HG02981 (cell line): ENCODE data around the gene ACTN2.
"Not testable (repeated sequence)": the region's sequence is repeated elsewhere in the genome, so short reads cannot be mapped to it uniquely, and the experiment has no call there.

Experiments used
- ATAC-seq: cut with Tn5 transposase; IDR thresholded peaks from one replicate; pipeline ENCODE4 v1.9.1; 2021; ENCODE audit warnings: mild to moderate bottlenecking, moderate library complexity; ENCODE audit not compliant: unreplicated experiment

The ACTN2 gene

GRCh38 chr1:236685917-236686814, at the start of gene ACTN2:
TSS of gene ACTN2 (plus strand) at chr1:236686499. CDS start at chr1:236686674, 175 bp downstream.
- peak; percentile 88 for ATAC-seq

GRCh38 chr1:236638945-236639344, 47.4 kb upstream of the ACTN2 start:
- no peak for ATAC-seq

- ATAC-seq, result no peak
Observed at GRCh38 chr1:236639686-236640085, 46.6 kb upstream of the ACTN2 start.

- ATAC-seq, result no peak
Observed at GRCh38 chr1:236642763-236643162, 43.5 kb upstream of the ACTN2 start.

GRCh38 chr1:236645016-236645680, 41.2 kb upstream of the ACTN2 start:
- ATAC-seq, result no peak

GRCh38 chr1:236654511-236654910, 31.8 kb upstream of the ACTN2 start:
- ATAC-seq, result no peak

- ATAC-seq, result no peak
Observed at GRCh38 chr1:236654957-236655356, 31.3 kb upstream of the ACTN2 start.

- ATAC-seq, result no peak
Observed at GRCh38 chr1:236657398-236657797, 28.9 kb upstream of the ACTN2 start.

GRCh38 chr1:236659792-236660587, 26.3 kb upstream of the ACTN2 start:
- no peak for ATAC-seq

GRCh38 chr1:236663934-236664333, 22.4 kb upstream of the ACTN2 start:
- ATAC-seq, result no peak

GRCh38 chr1:236668909-236669308, 17.4 kb upstream of the ACTN2 start:
- not testable (repeated sequence) for ATAC-seq

- no peak for ATAC-seq
Observed at GRCh38 chr1:236670060-236670459, 16.2 kb upstream of the ACTN2 start.

GRCh38 chr1:236673289-236673919, 12.9 kb upstream of the ACTN2 start:
- no peak for ATAC-seq

GRCh38 chr1:236677641-236678235, 8.6 kb upstream of the ACTN2 start:
- ATAC-seq, result no peak

- ATAC-seq, result no peak
Observed at GRCh38 chr1:236681219-236681618, 5.1 kb upstream of the ACTN2 start.

GRCh38 chr1:236685205-236685916, 938 bp upstream of the ACTN2 start:
- no peak for ATAC-seq

GRCh38 chr1:236686815-236687160, 489 bp downstream of the ACTN2 start:
- no peak for ATAC-seq

GRCh38 chr1:236687273-236687672, 974 bp downstream of the ACTN2 start:
- ATAC-seq, result no peak

GRCh38 chr1:236688705-236689104, 2.4 kb downstream of the ACTN2 start:
- ATAC-seq, result no peak
